Kidney (tissue), 14 donors: ENCODE results near the gene KATNA1. TPM values are rescaled to one million over a fixed set of nuclear protein-coding genes. Genes with fewer than 3 reads are reported as not detected.

ENCODE experiments used
- DNase-seq, 5 donors: peaks; one replicate each; pipeline ENCODE4 v3.0.0-alpha.2; 2013 to 2020
- FAIRE-seq: peaks from 2 replicates; lab custom pipeline; 2012; peaks lifted over from hg19 to GRCh38; lab: Jason Lieb, UNC
- H3K27ac ChIP-seq, 2 donors: one replicate each; pipeline ENCODE4 v1.7.0; 2013; ENCODE audit warnings: low read depth in 2 of 2, low read length in 2 of 2, inconsistent platforms in 1 of 2
- H3K27me3 ChIP-seq: one replicate; pipeline ENCODE4 v1.7.1; 2013; ENCODE audit warnings: low read length, inconsistent platforms; ENCODE audit not compliant: control insufficient read depth, insufficient read depth
- H3K36me3 ChIP-seq, 3 donors: one replicate each; pipeline versions ENCODE4 v1.7.0 to v1.7.1; 2013; ENCODE audit warnings: low read length in 3 of 3, control low read depth in 1 of 3, inconsistent platforms in 1 of 3; ENCODE audit not compliant: insufficient read depth in 3 of 3, control insufficient read depth in 2 of 3
- H3K4me1 ChIP-seq, 3 donors: one replicate each; pipeline versions ENCODE4 v1.7.0 to v1.7.1; 2013; ENCODE audit warnings: low read length in 3 of 3, inconsistent platforms in 1 of 3, low read depth in 1 of 3; ENCODE audit not compliant: control insufficient read depth in 2 of 3, insufficient read depth in 2 of 3
- H3K4me3 ChIP-seq, 3 donors: one replicate each; pipeline versions ENCODE4 v1.7.0 to v1.8.1; 2013; ENCODE audit warnings: low read length in 3 of 3, control low read depth in 1 of 3, inconsistent platforms in 1 of 3
- H3K9ac ChIP-seq, 3 donors: one replicate each; pipeline versions ENCODE4 v1.7.0 to v1.7.1; 2013; ENCODE audit warnings: low read length in 3 of 3, control low read depth in 1 of 3, inconsistent platforms in 1 of 3
- H3K9me3 ChIP-seq, 3 donors: one replicate each; pipeline versions ENCODE4 v1.7.0 to v1.7.1; 2013; ENCODE audit warnings: low read length in 3 of 3, control low read depth in 1 of 3, inconsistent platforms in 1 of 3; ENCODE audit not compliant: control insufficient read depth in 2 of 3, insufficient read depth in 1 of 3
- intact Hi-C: fragments of 100-400 bp; cut with DNase I; formaldehyde crosslinking; loops from one replicate; pipeline ENCODE4 v1.11.1; 2022
- polyA plus RNA-seq: library from polyadenylated mRNA; stranded (reverse); fragments of 350-450 nt; fragmentation: Illumina TruSeq; extraction: RNeasy Lipid Tissue Mini Kit (QIAGEN cat#74804); gene quantifications from one replicate; pipeline ENCODE4 v1.2.3, GENCODE V29; 2014; ENCODE audit warnings: low read depth, low replicate concordance; ENCODE audit not compliant: insufficient read depth
- total RNA-seq: library from RNA; stranded (reverse); fragmentation: NEBNext Ultra II Directional; extraction: Animal tissue kit (Norgen Biotek cat#: 25700); gene quantifications from one replicate; pipeline ENCODE4 v1.2.1, GENCODE V29; 2021
- TF ChIP-seq, protein P1 (sequence below): IDR thresholded peaks from 3 replicates; pipeline ENCODE4 v1.5.1; 2012; ENCODE audit warnings: mild to moderate bottlenecking, moderate library complexity, borderline replicate concordance; ENCODE audit not compliant: insufficient read depth; ENCODE audit errors: extremely low read depth
- donor health status: control.
- donor health status: control.
- donor health status: control.
- donor health status: control.
- donor health status: control.
- donor health status: DM: yes; HTN: yes; CAD: no.
- donor health status: Normal renal cell carcinoma (clear cell type).

KATNA1 gene
- total and polyA plus RNA-seq, 2 donors from 2014 or later, result 16.0 to 18.1 TPM

DNA sequence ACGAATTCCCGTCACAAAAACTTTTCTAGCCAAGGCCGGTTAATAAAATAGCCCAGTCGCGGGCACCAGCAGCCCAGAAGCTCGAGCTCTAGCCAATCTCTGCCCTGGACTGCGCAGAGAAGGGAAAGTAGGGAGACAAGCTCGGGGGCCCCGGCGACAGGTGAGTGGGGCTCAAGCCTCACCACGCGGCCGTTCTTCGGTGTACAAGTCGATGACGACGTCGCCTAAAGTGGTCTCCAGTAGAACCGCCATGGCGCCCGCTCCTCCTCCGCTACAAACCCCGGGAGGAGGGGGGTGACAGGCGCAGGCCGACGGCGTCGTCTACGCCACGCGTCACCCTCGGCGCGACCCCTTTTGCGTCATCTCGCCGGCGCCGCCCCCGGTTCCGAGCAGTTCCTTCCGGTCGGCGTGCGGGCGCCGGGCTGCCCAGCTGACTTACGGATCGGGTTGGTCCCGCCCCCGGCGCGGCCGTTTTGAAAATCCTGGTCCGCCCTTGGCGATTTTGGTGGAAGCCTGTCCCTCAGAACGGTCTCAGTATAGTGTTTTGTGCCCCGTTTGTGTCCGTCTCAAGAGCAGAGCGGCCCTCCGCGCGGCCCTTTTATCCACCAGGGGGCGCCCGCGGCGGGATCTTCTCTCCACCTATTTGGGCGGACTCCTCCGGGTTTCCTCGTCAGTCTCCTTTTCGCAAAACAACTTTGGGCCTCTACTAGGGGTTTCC is 102.6 kb downstream of the KATNA1 start, which contains the start of gene PPIL4:
Gene PPIL4, minus strand, starts transcription at position 290 of the 718 bp plus-strand sequence. Its CDS starts 38 bp downstream, at position 252.
- H3K4me3 ChIP-seq, result peak within 1 kb of the TSS; percentile 82 to 100 (median 99)
- H3K4me1 ChIP-seq, result peaks cover 0 to 8% (median 6%) of the 10 kb centered on the region in 3 donors
- H3K9me3 ChIP-seq, result no peaks in the 10 kb centered on the region
- no peak for FAIRE-seq
- H3K36me3 ChIP-seq, result no peaks in the 10 kb centered on the region
- H3K27ac ChIP-seq, result peak within 1 kb of the TSS; percentile 93 to 97
- intact Hi-C loops, result no loop called here
- no peaks in the 10 kb centered on the region for H3K27me3 ChIP-seq
- TF ChIP-seq, protein P1, sequence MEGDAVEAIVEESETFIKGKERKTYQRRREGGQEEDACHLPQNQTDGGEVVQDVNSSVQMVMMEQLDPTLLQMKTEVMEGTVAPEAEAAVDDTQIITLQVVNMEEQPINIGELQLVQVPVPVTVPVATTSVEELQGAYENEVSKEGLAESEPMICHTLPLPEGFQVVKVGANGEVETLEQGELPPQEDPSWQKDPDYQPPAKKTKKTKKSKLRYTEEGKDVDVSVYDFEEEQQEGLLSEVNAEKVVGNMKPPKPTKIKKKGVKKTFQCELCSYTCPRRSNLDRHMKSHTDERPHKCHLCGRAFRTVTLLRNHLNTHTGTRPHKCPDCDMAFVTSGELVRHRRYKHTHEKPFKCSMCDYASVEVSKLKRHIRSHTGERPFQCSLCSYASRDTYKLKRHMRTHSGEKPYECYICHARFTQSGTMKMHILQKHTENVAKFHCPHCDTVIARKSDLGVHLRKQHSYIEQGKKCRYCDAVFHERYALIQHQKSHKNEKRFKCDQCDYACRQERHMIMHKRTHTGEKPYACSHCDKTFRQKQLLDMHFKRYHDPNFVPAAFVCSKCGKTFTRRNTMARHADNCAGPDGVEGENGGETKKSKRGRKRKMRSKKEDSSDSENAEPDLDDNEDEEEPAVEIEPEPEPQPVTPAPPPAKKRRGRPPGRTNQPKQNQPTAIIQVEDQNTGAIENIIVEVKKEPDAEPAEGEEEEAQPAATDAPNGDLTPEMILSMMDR, result peak; percentile 53
- H3K9ac ChIP-seq, result peak within 1 kb of the TSS; percentile 68 to 100 (median 99)
- peak; percentile 97 to 99 (median 98) for DNase-seq

DNA sequence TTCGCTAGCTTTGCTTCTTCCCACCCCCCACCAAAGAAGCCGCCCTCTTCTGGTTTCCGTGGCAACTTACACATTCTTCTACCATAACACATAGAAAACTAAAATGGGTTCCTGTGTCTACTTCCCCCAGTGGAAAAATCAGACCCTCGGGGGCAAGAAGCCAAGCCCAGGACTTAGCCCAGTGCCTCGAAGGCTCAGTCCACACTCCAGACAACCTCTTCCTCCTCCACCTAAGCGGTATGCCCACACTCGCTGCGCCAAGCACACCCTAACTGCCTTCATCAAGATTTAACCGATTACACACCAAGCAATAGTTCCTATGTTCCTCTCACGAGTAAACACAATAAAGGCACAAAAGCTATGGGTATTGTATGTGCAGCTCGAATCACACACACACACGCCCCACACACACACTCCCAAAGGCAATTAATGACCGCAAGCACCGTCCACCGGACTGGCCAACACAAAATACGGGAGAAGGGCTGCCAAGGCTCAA is 103.2 kb downstream of the KATNA1 start:
- Histone ChIP-seq H3K9ac (peak overlapping the region; percentile 68 to 100 (median 99)), H3K27ac (peak overlapping the region; percentile 93 to 97), H3K36me3 (peaks cover 0 to under 1% (median 0%) of the 10 kb centered on the region in 3 donors), H3K4me3 (peak overlapping the region; percentile 82 to 100 (median 99)), H3K27me3 (no peaks in the 10 kb centered on the region), H3K4me1 (peaks cover 0 to 8% (median 6%) of the 10 kb centered on the region in 3 donors), H3K9me3 (no peaks in the 10 kb centered on the region)
- TF ChIP-seq, protein P1, result no peak
- FAIRE-seq (no peak), DNase-seq (peak; percentile 72 to 87 (median 78))
- intact Hi-C loops, result no loop called here

Other genes starting within 250 kb of the KATNA1 start
- 1.9 TPM for gene SUMO4, start 248.5 kb downstream of the KATNA1 start, total RNA-seq
- not detected for gene SUMO4, start 248.5 kb downstream of the KATNA1 start, polyA plus RNA-seq
- 3.7 TPM for gene ZC3H12D, start 163.7 kb downstream of the KATNA1 start, total RNA-seq
- 0.82 TPM for gene ZC3H12D, start 163.7 kb downstream of the KATNA1 start, polyA plus RNA-seq
- 30.1 TPM for gene PPIL4, start 102.7 kb downstream of the KATNA1 start, total RNA-seq
- 18.0 TPM for gene PPIL4, start 102.7 kb downstream of the KATNA1 start, polyA plus RNA-seq
- 58.9 TPM for gene GINM1, start 82.3 kb downstream of the KATNA1 start, total RNA-seq
- gene GINM1, start 82.3 kb downstream of the KATNA1 start, polyA plus RNA-seq, result 81.7 TPM
- gene LATS1, start 69.4 kb upstream of the KATNA1 start, total RNA-seq, result 32.4 TPM
- 3.3 TPM for gene LATS1, start 69.4 kb upstream of the KATNA1 start, polyA plus RNA-seq
- gene NUP43, start 97.8 kb upstream of the KATNA1 start, total RNA-seq, result 36.1 TPM
- 9.9 TPM for gene NUP43, start 97.8 kb upstream of the KATNA1 start, polyA plus RNA-seq
- 62.8 TPM for gene PCMT1, start 101.0 kb upstream of the KATNA1 start, total RNA-seq
- 71.2 TPM for gene PCMT1, start 101.0 kb upstream of the KATNA1 start, polyA plus RNA-seq
- 34.0 TPM for gene LRP11, start 215.6 kb upstream of the KATNA1 start, total RNA-seq
- gene LRP11, start 215.6 kb upstream of the KATNA1 start, polyA plus RNA-seq, result 22.1 TPM
- gene RAET1E, start 249.4 kb upstream of the KATNA1 start, total RNA-seq, result 1.0 TPM
- 3.1 TPM for gene RAET1E, start 249.4 kb upstream of the KATNA1 start, polyA plus RNA-seq